Mammary microvascular endothelial cell (primary cell): Measurements from ENCODE around the gene MACC1. TPM values are rescaled to one million over a fixed set of nuclear protein-coding genes. Genes with fewer than 3 reads are reported as not detected.

ENCODE experiments used
- total RNA-seq: library from RNA; depleted of rRNA; stranded (reverse); fragments of >200 nt; gene quantifications from 2 replicates; pipeline ENCODE4 v1.2.3, GENCODE V29; 2015

MACC1 gene, protein sequence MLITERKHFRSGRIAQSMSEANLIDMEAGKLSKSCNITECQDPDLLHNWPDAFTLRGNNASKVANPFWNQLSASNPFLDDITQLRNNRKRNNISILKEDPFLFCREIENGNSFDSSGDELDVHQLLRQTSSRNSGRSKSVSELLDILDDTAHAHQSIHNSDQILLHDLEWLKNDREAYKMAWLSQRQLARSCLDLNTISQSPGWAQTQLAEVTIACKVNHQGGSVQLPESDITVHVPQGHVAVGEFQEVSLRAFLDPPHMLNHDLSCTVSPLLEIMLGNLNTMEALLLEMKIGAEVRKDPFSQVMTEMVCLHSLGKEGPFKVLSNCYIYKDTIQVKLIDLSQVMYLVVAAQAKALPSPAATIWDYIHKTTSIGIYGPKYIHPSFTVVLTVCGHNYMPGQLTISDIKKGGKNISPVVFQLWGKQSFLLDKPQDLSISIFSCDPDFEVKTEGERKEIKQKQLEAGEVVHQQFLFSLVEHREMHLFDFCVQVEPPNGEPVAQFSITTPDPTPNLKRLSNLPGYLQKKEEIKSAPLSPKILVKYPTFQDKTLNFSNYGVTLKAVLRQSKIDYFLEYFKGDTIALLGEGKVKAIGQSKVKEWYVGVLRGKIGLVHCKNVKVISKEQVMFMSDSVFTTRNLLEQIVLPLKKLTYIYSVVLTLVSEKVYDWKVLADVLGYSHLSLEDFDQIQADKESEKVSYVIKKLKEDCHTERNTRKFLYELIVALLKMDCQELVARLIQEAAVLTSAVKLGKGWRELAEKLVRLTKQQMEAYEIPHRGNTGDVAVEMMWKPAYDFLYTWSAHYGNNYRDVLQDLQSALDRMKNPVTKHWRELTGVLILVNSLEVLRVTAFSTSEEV
- not detected in 2 replicates for total RNA-seq

DNA sequence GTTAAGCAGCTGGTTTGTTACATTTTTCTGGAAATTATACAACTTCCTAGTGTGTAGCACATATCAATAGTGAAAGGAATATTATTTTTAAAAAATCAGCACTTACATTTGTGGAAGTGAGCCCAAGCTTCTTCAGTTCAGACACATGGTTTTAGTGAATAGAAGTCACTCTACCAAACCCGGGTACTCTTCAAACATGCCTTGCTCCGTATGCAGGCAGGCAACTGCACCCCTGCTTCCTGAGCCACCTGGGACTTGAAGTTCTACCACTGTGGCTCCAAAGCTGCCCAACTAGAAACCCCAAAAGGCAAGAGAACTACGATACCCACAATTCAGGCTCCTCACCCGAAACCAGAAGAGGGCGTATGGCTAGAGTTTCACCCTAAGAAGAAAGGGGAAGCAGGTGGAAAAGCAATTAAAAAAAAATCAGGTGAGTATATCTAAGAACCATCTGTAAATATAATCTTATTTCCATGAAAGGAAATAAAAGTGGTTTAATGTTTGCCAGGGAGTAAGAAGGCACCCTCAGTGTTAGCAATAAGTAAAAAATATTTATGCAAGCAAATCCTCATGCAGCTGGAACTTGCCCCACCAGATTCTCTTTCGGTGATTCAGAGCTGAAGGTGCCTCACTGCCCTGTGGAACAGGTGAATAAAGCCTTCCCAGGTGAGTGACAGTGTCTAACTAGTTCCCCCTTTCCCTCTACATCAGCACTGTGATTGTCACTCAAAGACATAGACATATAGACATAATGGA lies at the start of gene MACC1:
Gene MACC1 (minus strand): TSS at position 192 of the 756 bp plus-strand sequence. CDS start 55,522 bp downstream, outside the sequence.

Other genes with a start within 250 kb of the MACC1 start
- 0.34 and 0.67 TPM in 2 replicates for gene ITGB8, start 113.5 kb upstream of the MACC1 start, total RNA-seq